ENCODE measurements around the gene ZNF324B. TPM values are rescaled to one million over a fixed set of nuclear protein-coding genes. Genes with fewer than 3 reads are reported as not detected.
A peak's percentile ranks its signal among the peaks of the same experiment; 100 is the strongest.

ZNF324B gene
- total and polyA plus RNA-seq, 2 of the 8 experiments (the other 6 are each of a cell fraction or from before 2014, with no cell fraction given) = 2.9 to 6.0 TPM

DNA sequence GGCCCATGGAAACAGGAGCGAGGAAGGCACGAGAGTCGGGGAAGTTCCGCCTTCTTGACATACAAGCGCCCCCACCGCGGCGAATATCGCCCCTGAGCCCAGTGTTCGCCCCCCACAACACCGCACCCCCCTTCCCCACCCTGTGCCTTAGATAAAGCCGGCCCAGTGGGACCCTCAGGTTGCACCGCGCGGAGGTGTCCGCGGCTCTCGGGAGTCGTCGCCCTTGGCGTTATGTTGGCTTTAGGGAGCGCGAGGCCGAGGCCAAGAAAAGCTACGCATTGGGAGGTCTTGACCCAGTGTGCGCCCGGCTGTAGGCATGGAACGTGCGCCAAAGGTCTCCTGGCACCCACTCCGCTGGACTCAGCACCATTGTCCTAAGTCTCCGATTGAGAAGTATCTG is 10.9 kb upstream of the ZNF324B start:
- FAIRE-seq (no peak), DNase-seq (ENCODE audit: low read depth in 1 of 2, low spot score in 2 of 2) (no peak)
- Histone ChIP-seq H4K91ac (replicated peaks; ENCODE audit: insufficient read length, low read length) (no peak overlapping the region), H3K4ac (replicated peaks; ENCODE audit: insufficient read length, low read depth, low read length) (no peak overlapping the region), H3K23ac (ENCODE audit: insufficient read length) (no peak overlapping the region), H3K4me1 (replicated peaks in 1 of 4; ENCODE audit: control insufficient read depth in 3 of 4, insufficient read depth in 4 of 4, low read length in 3 of 4) (peaks cover 0 to 5% (median 3%) of the 10 kb centered on the region in 4 experiments; a peak in 4 of 7 replicates), H2BK120ac (replicated peaks; ENCODE audit: low read depth, low read length) (no peak overlapping the region), H3K9ac (replicated peaks in 1 of 4; ENCODE audit: extremely low read depth in 1 of 4, low read depth in 3 of 4, low read length in 3 of 4) (no peak overlapping the region), H3K79me1 (ENCODE audit: low read depth, low read length) (0 out of 2 replicates have a peak, but pooled peaks cover 2% of the 10 kb centered on the region), H3K36me3 (ENCODE audit: control insufficient read depth in 2 of 4, insufficient read depth in 4 of 4, low read length in 3 of 4) (peaks cover 0 to 14% (median 9%) of the 10 kb centered on the region in 4 experiments; a peak in 5 of 8 replicates), H3K79me2 (ENCODE audit: control insufficient read depth in 1 of 2, insufficient read depth in 2 of 2, low read length in 2 of 2) (no peaks in the 10 kb centered on the region), H2AFZ (ENCODE audit: low read length) (no peak overlapping the region), H3K27ac (ENCODE audit: low read depth, low read length) (no peak overlapping the region), H3K4me2 (ENCODE audit: insufficient read depth in 1 of 2, low read depth in 2 of 2, low read length in 2 of 2) (peak overlapping the region; percentile 85 to 96), H3K4me3 (ENCODE audit: extremely low read depth in 1 of 4, insufficient read depth in 2 of 4, low read depth in 3 of 4, low read length in 4 of 4) (peak overlapping the region; percentile 82 to 96 (median 90)), H2BK15ac (ENCODE audit: low read length) (no peak overlapping the region), H3K9me3 (ENCODE audit: insufficient read depth in 2 of 2, low read depth in 1 of 2, low read length in 1 of 2) (peaks cover 14 to 21% of the 10 kb centered on the region in 2 experiments; a peak in 3 of 4 replicates), H3K14ac (ENCODE audit: insufficient read length) (no peak overlapping the region), H3K23me2 (ENCODE audit: low read depth, low read length) (peaks cover 9% of the 10 kb centered on the region; the same call in 1 of the 2 replicates), H2BK5ac (ENCODE audit: low read depth, low read length) (no peak overlapping the region; the same call in 1 of the 2 replicates), H3K18ac (ENCODE audit: extremely low read depth, low read length) (peak overlapping the region; percentile 27; the same call in 1 of the 2 replicates), H2AK5ac (ENCODE audit: low read depth, low read length) (no peak overlapping the region), H3K56ac (replicated peaks; ENCODE audit: insufficient read length, low read depth, low read length) (no peak overlapping the region), H4K5ac (ENCODE audit: insufficient read length, low read depth, low read length) (no peak overlapping the region), H4K8ac (ENCODE audit: extremely low read depth, insufficient read depth, low read length) (peak overlapping the region; percentile 58), H3K27me3 (replicated peaks in 1 of 4; ENCODE audit: control insufficient read depth in 3 of 4, extremely low read depth in 1 of 4, insufficient read depth in 3 of 4, low read length in 3 of 4) (peaks cover 0 to 8% (median 2%) of the 10 kb centered on the region in 4 experiments; a peak in 4 of 7 replicates), H2BK20ac (ENCODE audit: low read length) (no peak overlapping the region), H4K20me1 (replicated peaks in 1 of 2; ENCODE audit: control insufficient read depth in 1 of 2, insufficient read depth in 2 of 2, low read length in 2 of 2) (no peaks in the 10 kb centered on the region), H2BK12ac (ENCODE audit: low read depth, low read length) (no peak overlapping the region)
- ChIA-PET POLR2A (ENCODE audit: partially characterized antibody) (interaction anchor here (0.5 to 2.6 kb wide), 5 partner anchors 11 to 79 kb away, joined by 3 to 13 read pairs (median 3); partner anchors contain the start of genes ZBTB45, ZNF324B and ZNF584), CTCF (ENCODE audit: partially characterized antibody) (no interaction called here)
- no peak for TF ChIP-seq CEBPB (IDR thresholded peaks at IDR 0.05; ENCODE audit: low read depth, low read length)
- TF ChIP-seq, protein P1, sequence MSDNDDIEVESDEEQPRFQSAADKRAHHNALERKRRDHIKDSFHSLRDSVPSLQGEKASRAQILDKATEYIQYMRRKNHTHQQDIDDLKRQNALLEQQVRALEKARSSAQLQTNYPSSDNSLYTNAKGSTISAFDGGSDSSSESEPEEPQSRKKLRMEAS (IDR thresholded peaks at IDR 0.05) = no peak
- TF ChIP-seq BRCA1 (IDR thresholded peaks at IDR 0.05; ENCODE audit: low read depth, low read length) = no peak
- peak; percentile 33 for TF ChIP-seq RNF2 (IDR thresholded peaks at IDR 0.05; ENCODE audit: borderline replicate concordance, low read depth, low read length, missing control alignments, poor library complexity, severe bottlenecking)
- peak; percentile 93 for TF ChIP-seq KDM4A (IDR thresholded peaks at IDR 0.05; ENCODE audit: low read depth, low read length, severe bottlenecking)
- 63% methylated on average over 22 of the region's 31 CpGs; no CpG with 5 or more reads in 1 of the 2 experiments for WGBS, 2 experiments (ENCODE audit: extremely low coverage in 1 of 2, insufficient coverage in 1 of 2, insufficient read length in 1 of 2, insufficient replicate concordance in 2 of 2, low coverage in 1 of 2, low lambda C conversion rate in 2 of 2, missing lambda C conversion rate in 1 of 2)

Data from H1 (cell line).